ENCODE results near the gene TOX2. TPM values are rescaled to one million over a fixed set of nuclear protein-coding genes. Genes with fewer than 3 reads are reported as not detected.

Gene TOX2
- total RNA-seq, 1 donor from 2014 or later = 24.3 TPM

DNA sequence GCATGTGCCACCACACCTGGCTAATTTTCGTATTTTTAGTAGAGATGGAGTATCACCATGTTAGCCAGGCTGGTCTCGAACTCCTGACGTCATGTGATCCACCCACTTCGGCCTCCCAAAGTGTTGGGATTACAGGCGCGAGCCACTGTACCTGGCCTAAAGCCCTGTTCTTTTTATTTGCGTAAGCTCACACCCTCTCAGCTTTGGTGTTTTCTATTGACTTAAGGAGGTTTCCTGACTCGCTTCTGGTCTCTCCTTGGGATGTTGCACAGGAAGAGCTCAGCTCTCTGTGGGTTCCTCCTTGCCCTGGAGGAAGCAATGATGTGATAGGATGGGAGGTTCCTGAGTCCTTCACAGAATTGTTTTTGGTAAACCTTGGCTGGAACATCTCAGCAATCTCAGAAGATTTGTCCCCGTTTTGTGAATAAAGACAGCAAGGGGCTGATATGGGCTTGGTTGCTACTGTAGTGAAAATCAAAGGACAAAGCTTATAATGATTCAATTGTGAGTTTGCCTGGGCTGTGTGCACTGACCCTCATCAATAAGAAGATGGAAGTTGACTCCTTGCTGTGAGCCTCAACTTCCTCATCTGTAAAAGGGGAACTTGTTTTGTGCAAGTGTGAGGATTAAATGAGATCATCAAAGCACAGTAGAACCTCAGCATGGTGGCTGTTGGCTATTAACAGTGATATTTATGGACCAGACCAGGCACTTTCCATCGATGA is 27.0 kb downstream of the TOX2 start:
- H3K4me3 ChIP-seq = no peak overlapping the region
- H3K9me3 ChIP-seq = no peaks in the 10 kb centered on the region
- no peaks in the 10 kb centered on the region for H3K36me3 ChIP-seq
- ATAC-seq (peak; percentile 65), DNase-seq (no peak)
- H3K4me1 ChIP-seq = peaks cover 65% of the 10 kb centered on the region
- H3K27ac ChIP-seq = peak overlapping the region; percentile 40
- no peaks in the 10 kb centered on the region for H3K27me3 ChIP-seq
- TF ChIP-seq, protein P1, sequence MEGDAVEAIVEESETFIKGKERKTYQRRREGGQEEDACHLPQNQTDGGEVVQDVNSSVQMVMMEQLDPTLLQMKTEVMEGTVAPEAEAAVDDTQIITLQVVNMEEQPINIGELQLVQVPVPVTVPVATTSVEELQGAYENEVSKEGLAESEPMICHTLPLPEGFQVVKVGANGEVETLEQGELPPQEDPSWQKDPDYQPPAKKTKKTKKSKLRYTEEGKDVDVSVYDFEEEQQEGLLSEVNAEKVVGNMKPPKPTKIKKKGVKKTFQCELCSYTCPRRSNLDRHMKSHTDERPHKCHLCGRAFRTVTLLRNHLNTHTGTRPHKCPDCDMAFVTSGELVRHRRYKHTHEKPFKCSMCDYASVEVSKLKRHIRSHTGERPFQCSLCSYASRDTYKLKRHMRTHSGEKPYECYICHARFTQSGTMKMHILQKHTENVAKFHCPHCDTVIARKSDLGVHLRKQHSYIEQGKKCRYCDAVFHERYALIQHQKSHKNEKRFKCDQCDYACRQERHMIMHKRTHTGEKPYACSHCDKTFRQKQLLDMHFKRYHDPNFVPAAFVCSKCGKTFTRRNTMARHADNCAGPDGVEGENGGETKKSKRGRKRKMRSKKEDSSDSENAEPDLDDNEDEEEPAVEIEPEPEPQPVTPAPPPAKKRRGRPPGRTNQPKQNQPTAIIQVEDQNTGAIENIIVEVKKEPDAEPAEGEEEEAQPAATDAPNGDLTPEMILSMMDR (IDR thresholded peaks at IDR 0.05) = no peak
- intact Hi-C loops (cut with DNase I) = no loop called here

DNA sequence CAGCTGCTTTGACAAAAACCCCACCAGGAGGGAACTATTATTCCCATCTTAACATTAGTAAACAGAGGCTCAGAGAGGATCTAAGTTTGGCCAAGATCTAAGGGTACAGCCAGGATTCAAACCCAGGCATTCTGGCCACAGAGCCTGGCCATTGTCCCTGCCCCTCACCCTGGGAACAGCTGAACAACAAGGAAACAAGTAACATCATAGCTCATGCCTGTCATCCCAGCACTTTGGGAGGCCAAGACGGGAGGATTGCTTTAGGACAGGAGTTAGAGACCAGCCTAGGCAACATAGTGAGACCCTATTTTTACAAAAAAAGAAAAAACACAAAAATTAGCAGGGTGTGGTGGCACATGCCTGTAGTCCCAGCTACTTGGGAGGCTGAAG is 27.5 kb downstream of the TOX2 start:
- Histone ChIP-seq H3K4me3 (no peak overlapping the region), H3K36me3 (no peaks in the 10 kb centered on the region), H3K27me3 (no peaks in the 10 kb centered on the region), H3K27ac (peak overlapping the region; percentile 40), H3K9me3 (no peaks in the 10 kb centered on the region), H3K4me1 (peaks cover 60% of the 10 kb centered on the region)
- ATAC-seq (no peak), DNase-seq (no peak)
- TF ChIP-seq, protein P1 (IDR thresholded peaks at IDR 0.05) = no peak
- intact Hi-C loops (cut with DNase I) = no loop called here

GRCh38 chr20:43942667-43943285 is 28.1 kb downstream of the TOX2 start:
- H3K4me3 ChIP-seq = no peak overlapping the region
- peak overlapping the region; percentile 40 for H3K27ac ChIP-seq
- no peak for DNase-seq
- H3K4me1 ChIP-seq = peaks cover 55% of the 10 kb centered on the region
- no peak for ATAC-seq
- no peaks in the 10 kb centered on the region for H3K36me3 ChIP-seq
- intact Hi-C loops (cut with DNase I) = no loop called here
- TF ChIP-seq, protein P1 (IDR thresholded peaks at IDR 0.05) = no peak
- H3K9me3 ChIP-seq = no peaks in the 10 kb centered on the region
- no peaks in the 10 kb centered on the region for H3K27me3 ChIP-seq

GRCh38 chr20:43943725-43944124 is 29.1 kb downstream of the TOX2 start:
- ATAC-seq (no peak), DNase-seq (no peak)
- H3K36me3 ChIP-seq = no peaks in the 10 kb centered on the region
- TF ChIP-seq, protein P1 (IDR thresholded peaks at IDR 0.05) = no peak
- H3K27me3 ChIP-seq = no peaks in the 10 kb centered on the region
- no peak overlapping the region for H3K4me3 ChIP-seq
- intact Hi-C loops (cut with DNase I) = no loop called here
- H3K9me3 ChIP-seq = no peaks in the 10 kb centered on the region
- no peak overlapping the region for H3K27ac ChIP-seq
- H3K4me1 ChIP-seq = peaks cover 47% of the 10 kb centered on the region

GRCh38 chr20:43944653-43945235 is 30.1 kb downstream of the TOX2 start:
- Histone ChIP-seq H3K9me3 (no peaks in the 10 kb centered on the region), H3K36me3 (no peaks in the 10 kb centered on the region), H3K4me3 (no peak overlapping the region), H3K4me1 (peaks cover 42% of the 10 kb centered on the region), H3K27me3 (no peaks in the 10 kb centered on the region), H3K27ac (no peak overlapping the region)
- ATAC-seq (no peak), DNase-seq (no peak)
- intact Hi-C loops (cut with DNase I) = no loop called here
- TF ChIP-seq, protein P1 (IDR thresholded peaks at IDR 0.05) = no peak

Data from upper lobe of right lung (tissue), 1 donor.